ENCODE measurements around the gene CSTF1.

The CSTF1 gene

DNA sequence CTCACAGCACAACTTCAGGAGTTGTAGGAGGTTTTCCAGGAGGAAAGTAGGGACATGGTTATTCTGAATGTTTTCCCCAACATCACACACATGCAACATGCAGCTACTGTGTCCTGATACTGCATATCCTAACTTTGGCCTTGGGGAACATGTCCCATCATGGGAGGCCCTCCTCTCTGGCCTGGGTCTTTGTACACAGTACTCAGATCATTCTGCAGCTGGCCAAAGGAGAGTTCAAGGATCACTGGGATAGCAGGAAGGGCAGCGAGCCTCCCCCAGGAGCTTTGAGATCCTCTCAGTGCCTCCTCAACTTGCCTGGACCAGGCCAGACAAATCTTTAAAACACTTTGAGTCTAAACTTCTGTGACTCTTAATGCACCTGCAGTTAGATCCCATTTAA lies 32.5 kb downstream of the CSTF1 start:
- Histone ChIP-seq H3K36me3 (ENCODE audit: control insufficient read depth, insufficient read depth, low read length) (no peaks in the 10 kb centered on the region), H3K18ac (ENCODE audit: low read length) (no peak overlapping the region), H2BK5ac (ENCODE audit: low read length) (no peak overlapping the region), H3K27me3 (ENCODE audit: insufficient read depth, low read length, poor library complexity) (no peaks in the 10 kb centered on the region), H3K4ac (ENCODE audit: low read depth, low read length) (no peak overlapping the region), H3K27ac (ENCODE audit: low read depth, low read length) (no peak overlapping the region), H3K79me2 (ENCODE audit: control insufficient read depth, insufficient read depth, low read length) (no peaks in the 10 kb centered on the region), H2AK5ac (ENCODE audit: low read length) (no peak overlapping the region), H4K5ac (ENCODE audit: low read length) (no peak overlapping the region), H2BK120ac (ENCODE audit: low read depth, low read length) (no peak overlapping the region), H4K8ac (ENCODE audit: low read depth, low read length) (no peak overlapping the region), H3K4me3 (ENCODE audit: low read length) (no peak overlapping the region), H3K23ac (ENCODE audit: low read length) (no peak overlapping the region), H3K79me1 (ENCODE audit: low read length) (no peaks in the 10 kb centered on the region), H3K9ac (ENCODE audit: low read length) (no peak overlapping the region), H2BK15ac (replicated peaks; ENCODE audit: low read depth) (no peak overlapping the region), H3K56ac (ENCODE audit: low read length) (no peak overlapping the region), H3K4me1 (ENCODE audit: control insufficient read depth, low read depth, low read length) (no peaks in the 10 kb centered on the region), H3K4me2 (ENCODE audit: low read length) (no peak overlapping the region)
- WGBS (ENCODE audit: extremely low coverage, insufficient coverage, low lambda C conversion rate) = no CpG with 5 or more reads among the region's 1 CpG
- no peak for DNase-seq

DNA sequence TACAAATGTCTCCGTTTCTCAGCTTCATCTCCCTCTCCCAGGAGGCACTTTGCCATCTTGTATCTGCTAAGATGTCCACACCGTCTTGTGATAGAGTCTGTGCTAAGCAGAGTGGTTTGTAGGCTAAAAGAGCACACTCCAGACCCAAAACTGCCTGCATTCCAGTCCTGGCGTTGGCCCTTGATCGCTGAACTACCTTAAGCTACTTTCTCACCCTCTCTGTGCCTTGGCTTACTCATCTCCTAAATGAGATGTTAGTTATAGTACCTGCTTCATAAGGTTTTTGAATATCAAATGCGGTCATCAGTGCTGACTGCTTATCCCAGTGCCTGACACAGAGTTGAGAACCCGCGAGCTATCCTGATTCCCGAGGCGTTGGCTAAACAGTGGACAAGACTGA lies 33.6 kb downstream of the CSTF1 start:
- no peaks in the 10 kb centered on the region for H3K79me1 ChIP-seq (ENCODE audit: low read length)
- H3K23ac ChIP-seq (ENCODE audit: low read length) = no peak overlapping the region
- no peak overlapping the region for H2AK5ac ChIP-seq (ENCODE audit: low read length)
- no peaks in the 10 kb centered on the region for H3K4me1 ChIP-seq (ENCODE audit: control insufficient read depth, low read depth, low read length)
- no peak overlapping the region for H4K8ac ChIP-seq (ENCODE audit: low read depth, low read length)
- H3K56ac ChIP-seq (ENCODE audit: low read length) = no peak overlapping the region
- H3K36me3 ChIP-seq (ENCODE audit: control insufficient read depth, insufficient read depth, low read length) = no peaks in the 10 kb centered on the region
- no peaks in the 10 kb centered on the region for H3K27me3 ChIP-seq (ENCODE audit: insufficient read depth, low read length, poor library complexity)
- no peak overlapping the region for H3K4me2 ChIP-seq (ENCODE audit: low read length)
- no peak overlapping the region for H3K9ac ChIP-seq (ENCODE audit: low read length)
- no peak overlapping the region for H4K5ac ChIP-seq (ENCODE audit: low read length)
- no peak overlapping the region for H2BK15ac ChIP-seq (replicated peaks; ENCODE audit: low read depth)
- H3K27ac ChIP-seq (ENCODE audit: low read depth, low read length) = no peak overlapping the region
- no peak overlapping the region for H3K18ac ChIP-seq (ENCODE audit: low read length)
- H3K4ac ChIP-seq (ENCODE audit: low read depth, low read length) = no peak overlapping the region
- DNase-seq = no peak
- no peak overlapping the region for H3K4me3 ChIP-seq (ENCODE audit: low read length)
- no peak overlapping the region for H2BK120ac ChIP-seq (ENCODE audit: low read depth, low read length)
- H3K79me2 ChIP-seq (ENCODE audit: control insufficient read depth, insufficient read depth, low read length) = no peaks in the 10 kb centered on the region
- no peak overlapping the region for H2BK5ac ChIP-seq (ENCODE audit: low read length)
- no CpG with 5 or more reads among the region's 9 CpGs for WGBS (ENCODE audit: extremely low coverage, insufficient coverage, low lambda C conversion rate)

DNA sequence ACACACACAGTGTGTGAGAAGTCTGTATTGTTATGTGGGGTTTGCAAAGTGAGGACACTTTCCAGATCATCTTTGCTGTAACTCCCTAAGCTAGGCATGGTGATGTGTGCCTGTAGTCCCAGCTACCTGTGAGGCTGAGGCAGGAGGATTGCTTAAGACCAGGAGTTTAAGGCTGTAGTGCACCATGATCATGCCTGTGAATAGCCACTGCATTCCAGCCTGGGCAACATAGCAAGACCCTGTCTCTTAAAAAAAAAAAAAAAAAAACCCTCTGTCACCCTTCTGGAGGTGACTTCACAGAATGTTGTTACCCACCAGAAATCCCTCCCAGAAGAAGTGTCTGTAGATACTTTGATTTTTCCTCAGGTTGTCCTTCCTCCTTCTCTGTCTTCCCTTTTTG lies 34.5 kb downstream of the CSTF1 start:
- H3K27ac ChIP-seq (ENCODE audit: low read depth, low read length) = no peak overlapping the region
- no peaks in the 10 kb centered on the region for H3K27me3 ChIP-seq (ENCODE audit: insufficient read depth, low read length, poor library complexity)

DNA sequence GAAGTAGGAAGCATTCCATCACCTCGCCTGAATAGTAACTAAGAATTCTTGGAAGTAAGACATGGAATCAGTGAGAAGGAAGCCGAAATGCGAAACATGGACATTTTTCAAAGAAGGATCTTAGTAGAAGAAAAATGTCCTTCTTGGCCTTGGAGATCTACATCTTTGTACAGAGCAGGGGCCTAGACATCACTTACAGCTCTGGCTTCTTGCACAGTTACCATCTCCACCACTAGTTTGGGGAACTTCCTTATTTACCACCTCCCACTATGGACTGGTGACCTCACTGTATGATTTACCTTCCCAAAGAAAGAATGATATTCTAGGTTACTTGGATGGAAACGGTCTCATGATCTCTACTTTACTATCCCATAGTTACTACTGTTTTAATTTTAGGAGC lies 35.4 kb downstream of the CSTF1 start:
- DNase-seq = no peak
- Histone ChIP-seq H3K9ac (ENCODE audit: low read length) (no peak overlapping the region), H3K36me3 (ENCODE audit: control insufficient read depth, insufficient read depth, low read length) (no peaks in the 10 kb centered on the region), H2BK5ac (ENCODE audit: low read length) (no peak overlapping the region), H3K4me3 (ENCODE audit: low read length) (no peak overlapping the region), H3K4me1 (ENCODE audit: control insufficient read depth, low read depth, low read length) (no peaks in the 10 kb centered on the region), H3K4ac (ENCODE audit: low read depth, low read length) (no peak overlapping the region), H3K23ac (ENCODE audit: low read length) (no peak overlapping the region), H3K56ac (ENCODE audit: low read length) (no peak overlapping the region), H3K79me1 (ENCODE audit: low read length) (no peaks in the 10 kb centered on the region), H3K4me2 (ENCODE audit: low read length) (no peak overlapping the region), H3K27me3 (ENCODE audit: insufficient read depth, low read length, poor library complexity) (no peaks in the 10 kb centered on the region), H3K27ac (ENCODE audit: low read depth, low read length) (no peak overlapping the region), H2AK5ac (ENCODE audit: low read length) (no peak overlapping the region), H3K18ac (ENCODE audit: low read length) (no peak overlapping the region), H4K5ac (ENCODE audit: low read length) (no peak overlapping the region), H2BK120ac (ENCODE audit: low read depth, low read length) (no peak overlapping the region), H2BK15ac (replicated peaks; ENCODE audit: low read depth) (no peak overlapping the region), H4K8ac (ENCODE audit: low read depth, low read length) (no peak overlapping the region), H3K79me2 (ENCODE audit: control insufficient read depth, insufficient read depth, low read length) (no peaks in the 10 kb centered on the region)
- no CpG with 5 or more reads among the region's 4 CpGs for WGBS (ENCODE audit: extremely low coverage, insufficient coverage, low lambda C conversion rate)

More for the DNA sequence above, 34.5 kb downstream of the CSTF1 start:
- Histone ChIP-seq H3K4me2 (ENCODE audit: low read length) (no peak overlapping the region), H2BK5ac (ENCODE audit: low read length) (no peak overlapping the region), H3K9ac (ENCODE audit: low read length) (no peak overlapping the region), H3K56ac (ENCODE audit: low read length) (no peak overlapping the region), H3K4me3 (ENCODE audit: low read length) (no peak overlapping the region), H2AK5ac (ENCODE audit: low read length) (no peak overlapping the region), H3K36me3 (ENCODE audit: control insufficient read depth, insufficient read depth, low read length) (no peaks in the 10 kb centered on the region), H3K79me1 (ENCODE audit: low read length) (no peaks in the 10 kb centered on the region), H3K4me1 (ENCODE audit: control insufficient read depth, low read depth, low read length) (no peaks in the 10 kb centered on the region), H3K18ac (ENCODE audit: low read length) (no peak overlapping the region), H2BK120ac (ENCODE audit: low read depth, low read length) (no peak overlapping the region), H4K8ac (ENCODE audit: low read depth, low read length) (no peak overlapping the region), H4K5ac (ENCODE audit: low read length) (no peak overlapping the region), H3K4ac (ENCODE audit: low read depth, low read length) (no peak overlapping the region), H2BK15ac (replicated peaks; ENCODE audit: low read depth) (no peak overlapping the region), H3K79me2 (ENCODE audit: control insufficient read depth, insufficient read depth, low read length) (no peaks in the 10 kb centered on the region), H3K23ac (ENCODE audit: low read length) (no peak overlapping the region)
- DNase-seq = no peak

DNA sequence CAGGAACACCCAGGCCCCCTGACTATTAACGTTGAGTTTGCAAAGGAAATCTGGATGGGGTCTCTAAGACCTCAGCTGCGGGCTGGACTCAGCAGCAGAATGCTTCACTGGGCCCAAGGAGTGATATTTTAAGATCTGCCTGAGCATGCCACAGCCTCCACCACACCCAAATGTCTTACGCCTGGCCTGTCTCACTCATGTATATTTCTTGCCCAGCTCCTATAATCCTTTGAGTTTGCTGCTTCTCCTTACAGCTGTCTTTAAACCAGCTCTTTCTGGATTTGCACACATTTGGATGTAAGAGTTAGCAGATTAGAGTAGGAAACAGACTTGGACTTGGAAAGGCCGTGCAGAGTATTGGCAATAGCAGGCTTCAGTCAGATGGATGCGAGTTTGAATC lies 36.0 kb downstream of the CSTF1 start:
- Histone ChIP-seq H3K36me3 (ENCODE audit: control insufficient read depth, insufficient read depth, low read length) (no peaks in the 10 kb centered on the region), H4K5ac (ENCODE audit: low read length) (no peak overlapping the region), H2BK120ac (ENCODE audit: low read depth, low read length) (no peak overlapping the region), H2AK5ac (ENCODE audit: low read length) (no peak overlapping the region), H3K27me3 (ENCODE audit: insufficient read depth, low read length, poor library complexity) (no peaks in the 10 kb centered on the region), H3K4me2 (ENCODE audit: low read length) (no peak overlapping the region), H2BK5ac (ENCODE audit: low read length) (no peak overlapping the region), H3K9ac (ENCODE audit: low read length) (no peak overlapping the region), H3K27ac (ENCODE audit: low read depth, low read length) (no peak overlapping the region), H3K79me2 (ENCODE audit: control insufficient read depth, insufficient read depth, low read length) (no peaks in the 10 kb centered on the region), H3K4ac (ENCODE audit: low read depth, low read length) (no peak overlapping the region), H3K18ac (ENCODE audit: low read length) (no peak overlapping the region), H3K56ac (ENCODE audit: low read length) (no peak overlapping the region), H3K23ac (ENCODE audit: low read length) (no peak overlapping the region), H2BK15ac (replicated peaks; ENCODE audit: low read depth) (no peak overlapping the region), H3K4me1 (ENCODE audit: control insufficient read depth, low read depth, low read length) (no peaks in the 10 kb centered on the region), H3K4me3 (ENCODE audit: low read length) (no peak overlapping the region), H4K8ac (ENCODE audit: low read depth, low read length) (no peak overlapping the region), H3K79me1 (ENCODE audit: low read length) (no peaks in the 10 kb centered on the region)
- no CpG with 5 or more reads among the region's 5 CpGs for WGBS (ENCODE audit: extremely low coverage, insufficient coverage, low lambda C conversion rate)
- DNase-seq = no peak

DNA sequence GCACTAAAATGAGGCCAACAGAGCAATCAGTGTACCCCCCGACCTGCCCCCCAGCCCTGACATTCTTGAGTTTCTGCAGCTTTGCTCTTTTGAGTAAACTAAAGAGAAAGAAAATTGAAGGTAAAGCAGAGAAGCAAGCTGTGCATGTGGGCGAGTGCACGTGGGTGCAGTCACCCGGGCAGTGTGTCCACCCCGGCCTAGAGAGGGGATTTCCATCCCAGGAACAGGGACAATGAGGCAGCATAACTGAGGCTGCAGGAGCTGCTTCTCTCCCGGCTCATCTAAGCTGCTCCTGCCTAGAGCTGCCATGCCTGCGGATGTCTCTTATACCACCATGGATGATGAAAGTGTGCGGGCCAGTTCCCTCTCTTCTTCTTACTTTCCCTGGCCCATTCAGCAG lies 36.4 kb downstream of the CSTF1 start:
- Histone ChIP-seq H3K36me3 (ENCODE audit: control insufficient read depth, insufficient read depth, low read length) (no peaks in the 10 kb centered on the region), H3K18ac (ENCODE audit: low read length) (no peak overlapping the region), H3K79me1 (ENCODE audit: low read length) (no peaks in the 10 kb centered on the region), H2BK120ac (ENCODE audit: low read depth, low read length) (no peak overlapping the region), H3K9ac (ENCODE audit: low read length) (no peak overlapping the region), H3K23ac (ENCODE audit: low read length) (no peak overlapping the region), H3K4me3 (ENCODE audit: low read length) (no peak overlapping the region), H3K4me2 (ENCODE audit: low read length) (no peak overlapping the region), H4K8ac (ENCODE audit: low read depth, low read length) (no peak overlapping the region), H2BK15ac (replicated peaks; ENCODE audit: low read depth) (no peak overlapping the region), H2AK5ac (ENCODE audit: low read length) (no peak overlapping the region), H3K4ac (ENCODE audit: low read depth, low read length) (no peak overlapping the region), H3K27ac (ENCODE audit: low read depth, low read length) (no peak overlapping the region), H4K5ac (ENCODE audit: low read length) (no peak overlapping the region), H3K56ac (ENCODE audit: low read length) (no peak overlapping the region), H3K4me1 (ENCODE audit: control insufficient read depth, low read depth, low read length) (no peaks in the 10 kb centered on the region), H2BK5ac (ENCODE audit: low read length) (no peak overlapping the region), H3K27me3 (ENCODE audit: insufficient read depth, low read length, poor library complexity) (no peaks in the 10 kb centered on the region), H3K79me2 (ENCODE audit: control insufficient read depth, insufficient read depth, low read length) (no peaks in the 10 kb centered on the region)
- no CpG with 5 or more reads among the region's 8 CpGs for WGBS (ENCODE audit: extremely low coverage, insufficient coverage, low lambda C conversion rate)
- no peak for DNase-seq
